Endothelial cell (in vitro differentiated cells): Measurements from ENCODE around the gene FCAR. TPM values are rescaled to one million over a fixed set of nuclear protein-coding genes. Genes with fewer than 3 reads are reported as not detected.
A peak's percentile ranks its signal among the peaks of the same experiment; 100 is the strongest.
"Not testable (repeated sequence)": the region's sequence is repeated elsewhere in the genome, so short reads cannot be mapped to it uniquely, and the experiment has no call there.

Source experiments
- DNase-seq: peaks from one replicate; pipeline ENCODE4 v3.0.0; 2021; ENCODE audit warnings: low spot score
- H3K27ac Mint-ChIP-seq: one replicate; pipeline ENCODE4 v1.8.0; 2021; ENCODE audit warnings: mixed read lengths, inconsistent platforms; ENCODE audit not compliant: unreplicated experiment
- H3K27me3 Mint-ChIP-seq: one replicate; pipeline ENCODE4 v1.8.0; 2021; ENCODE audit warnings: mild to moderate bottlenecking, moderate library complexity, mixed read lengths, inconsistent platforms; ENCODE audit not compliant: unreplicated experiment
- H3K36me3 Mint-ChIP-seq: one replicate; pipeline ENCODE4 v1.8.0; 2021; ENCODE audit warnings: mild to moderate bottlenecking, low read depth, mixed read lengths, inconsistent platforms; ENCODE audit not compliant: unreplicated experiment
- H3K4me1 Mint-ChIP-seq: one replicate; pipeline ENCODE4 v1.8.0; 2021; ENCODE audit warnings: mild to moderate bottlenecking, mixed read lengths, inconsistent platforms; ENCODE audit not compliant: unreplicated experiment
- H3K4me3 Mint-ChIP-seq: one replicate; pipeline ENCODE4 v1.8.0; 2021; ENCODE audit warnings: mild to moderate bottlenecking, mixed read lengths, inconsistent platforms; ENCODE audit not compliant: unreplicated experiment
- H3K9me3 Mint-ChIP-seq: one replicate; pipeline ENCODE4 v1.8.0; 2021; ENCODE audit warnings: mixed read lengths, inconsistent platforms; ENCODE audit not compliant: unreplicated experiment
- CTCF ChIP-seq: fragments of 200-600 bp; sonication (generic); IDR thresholded peaks from one replicate; pipeline ENCODE4 v1.5.0; 2021; ENCODE audit warnings: antibody characterized with exemption; ENCODE audit not compliant: unreplicated experiment
- long read RNA-seq: library from polyadenylated mRNA; unstranded; transcript quantifications from one replicate; pipeline ENCODE4 v2.0.0, GENCODE V29; 2020; ENCODE audit not compliant: unreplicated experiment
- total RNA-seq: library from RNA; stranded (reverse); fragmentation: NEBNext Ultra II Directional; extraction: Animal tissue kit (Norgen Biotek cat#: 25700); gene quantifications from one replicate; pipeline ENCODE4 v1.2.1, GENCODE V29; 2021; ENCODE audit not compliant: unreplicated experiment

Gene FCAR
- total RNA-seq: not detected
- long read RNA-seq: 0 reads

DNA sequence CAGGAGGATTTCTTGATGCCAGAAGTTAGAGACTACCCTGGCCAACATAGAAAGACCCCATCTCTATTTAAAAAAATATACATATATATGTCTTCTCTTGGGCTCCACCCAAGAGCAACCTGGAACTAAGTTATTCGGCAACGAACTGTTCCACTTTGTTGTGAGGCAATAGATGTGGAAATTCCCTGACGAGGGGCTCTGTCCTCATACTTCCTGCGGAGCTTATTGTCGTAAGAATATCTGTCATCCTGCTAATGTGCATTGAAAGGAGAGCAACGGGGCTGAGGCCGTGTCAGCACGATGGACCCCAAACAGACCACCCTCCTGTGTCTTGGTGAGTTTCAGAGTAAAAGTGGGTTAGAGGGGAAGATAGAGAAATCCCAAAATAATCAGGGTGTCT lies at the start of gene FCAR:
Gene FCAR (plus strand): TSS at position 246 of the 400 bp plus-strand sequence. CDS start 55 bp downstream, at position 301.
- Mint-ChIP-seq H3K36me3 (no peaks in the 10 kb centered on the region), H3K4me1 (peaks cover 6% of the 10 kb centered on the region), H3K9me3 (no peaks in the 10 kb centered on the region), H3K4me3 (no peak within 1 kb of the TSS), H3K27ac (no peak within 1 kb of the TSS), H3K27me3 (no peaks in the 10 kb centered on the region)
- no peak for DNase-seq
- no peak for TF ChIP-seq CTCF

- not testable (repeated sequence) for H3K27me3 Mint-ChIP-seq, H3K4me3 Mint-ChIP-seq, H3K4me1 Mint-ChIP-seq, DNase-seq, H3K27ac Mint-ChIP-seq
- peaks cover 13% of the 10 kb centered on the region for H3K36me3 Mint-ChIP-seq
- peaks cover 58% of the 10 kb centered on the region for H3K9me3 Mint-ChIP-seq
These were observed 49.6 kb upstream of the FCAR start for GRCh38 chr19:54824416-54824815.

DNA sequence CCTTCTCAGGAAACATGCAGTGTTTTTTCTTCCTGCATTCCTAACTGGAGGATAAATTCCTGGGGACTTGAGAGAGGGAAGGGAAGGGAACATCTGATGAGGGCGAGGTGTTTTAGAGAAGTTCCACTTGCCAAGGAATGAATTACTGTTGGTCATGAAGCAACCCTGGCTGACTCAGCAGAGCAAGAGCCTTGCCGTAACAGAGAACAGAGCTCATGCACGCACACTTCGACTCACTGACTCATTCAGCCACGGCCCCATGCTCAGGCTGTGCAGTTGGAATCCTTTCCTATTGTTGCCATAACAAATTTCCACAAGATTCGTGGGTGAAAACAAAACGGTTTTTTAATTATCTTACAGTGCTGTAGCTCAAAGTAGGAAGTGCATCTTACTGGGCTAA lies 48.7 kb upstream of the FCAR start:
- peaks cover 15% of the 10 kb centered on the region for H3K36me3 Mint-ChIP-seq
- not testable (repeated sequence) for H3K4me3 Mint-ChIP-seq, H3K4me1 Mint-ChIP-seq, H3K27ac Mint-ChIP-seq, DNase-seq, H3K27me3 Mint-ChIP-seq
- H3K9me3 Mint-ChIP-seq: peaks cover 57% of the 10 kb centered on the region

DNA sequence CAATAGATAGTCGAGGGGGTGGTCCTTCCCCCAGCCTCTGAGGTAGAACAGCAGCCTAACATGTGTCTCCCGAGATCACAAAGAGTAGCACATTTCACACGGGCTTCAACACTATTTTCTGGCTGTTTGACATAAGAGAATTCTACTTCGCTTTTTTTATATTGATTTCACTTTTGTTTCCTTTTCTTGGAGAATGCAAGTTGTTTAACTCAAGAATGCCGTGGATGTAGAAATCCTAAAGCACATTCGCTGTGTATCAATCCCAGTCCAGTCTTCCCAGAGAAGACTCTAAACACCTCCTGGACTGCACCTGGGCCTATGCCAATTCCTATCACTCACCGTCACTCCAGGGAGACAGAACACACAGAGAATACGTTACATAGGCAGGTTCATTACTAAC lies 46.0 kb upstream of the FCAR start:
- DNase-seq, H3K4me1 Mint-ChIP-seq, H3K4me3 Mint-ChIP-seq, H3K27ac Mint-ChIP-seq: not testable (repeated sequence)
- peaks cover 63% of the 10 kb centered on the region for H3K9me3 Mint-ChIP-seq
- H3K27me3 Mint-ChIP-seq: peaks cover 11% of the 10 kb centered on the region
- peaks cover 16% of the 10 kb centered on the region for H3K36me3 Mint-ChIP-seq

DNA sequence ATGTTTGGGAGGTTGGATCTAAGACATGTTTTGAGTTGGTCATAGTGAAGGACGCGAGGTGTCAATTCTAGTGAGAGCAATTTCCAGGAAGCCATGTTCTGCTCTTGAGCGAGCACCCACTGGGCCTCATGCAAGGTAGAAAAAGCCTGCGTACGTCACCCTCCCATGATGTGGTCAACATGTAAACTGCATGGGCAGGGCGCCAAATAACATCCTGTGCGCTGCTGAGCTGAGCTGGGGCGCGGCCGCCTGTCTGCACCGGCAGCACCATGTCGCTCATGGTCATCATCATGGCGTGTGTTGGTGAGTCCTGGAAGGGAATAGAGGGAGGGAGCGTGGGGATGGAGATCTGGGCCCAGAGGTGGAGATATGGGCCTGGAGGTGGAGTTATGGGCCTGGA lies 41.5 kb upstream of the FCAR start, which contains the start of gene KIR2DS4:
Gene KIR2DS4 (plus strand): TSS at position 181 of the 400 bp plus-strand sequence.
- not testable (repeated sequence) for H3K4me1 Mint-ChIP-seq, DNase-seq, H3K4me3 Mint-ChIP-seq
- H3K9me3 Mint-ChIP-seq: peaks cover 67% of the 10 kb centered on the region
- peak within 1 kb of the TSS; percentile 48 for H3K27ac Mint-ChIP-seq
- H3K27me3 Mint-ChIP-seq: peaks cover 18% of the 10 kb centered on the region
- H3K36me3 Mint-ChIP-seq: peaks cover 37% of the 10 kb centered on the region

DNA sequence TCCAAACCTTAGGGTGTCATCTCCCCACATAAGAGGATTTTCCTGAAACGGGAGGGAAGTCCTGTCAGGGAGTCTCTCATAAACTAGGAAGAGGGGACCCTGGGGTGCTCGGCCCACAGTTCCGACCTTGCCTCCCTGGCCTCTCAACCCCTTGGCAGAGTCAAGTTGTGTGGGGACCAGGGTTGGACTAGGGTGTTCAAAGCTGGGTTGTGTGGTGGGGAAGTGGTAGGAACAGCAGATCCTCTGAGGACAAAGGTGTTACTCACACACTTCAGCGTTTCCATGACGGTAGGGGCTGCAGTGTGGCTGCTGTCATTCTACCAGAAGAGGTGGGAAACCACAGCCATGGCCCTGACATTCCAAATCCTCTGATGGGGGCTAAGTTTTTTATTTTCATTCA lies 38.9 kb upstream of the FCAR start:
- H3K4me3 Mint-ChIP-seq, DNase-seq, H3K4me1 Mint-ChIP-seq, H3K27ac Mint-ChIP-seq: not testable (repeated sequence)
- Mint-ChIP-seq H3K27me3 (peaks cover 17% of the 10 kb centered on the region), H3K9me3 (peaks cover 63% of the 10 kb centered on the region), H3K36me3 (peaks cover 37% of the 10 kb centered on the region)

DNA sequence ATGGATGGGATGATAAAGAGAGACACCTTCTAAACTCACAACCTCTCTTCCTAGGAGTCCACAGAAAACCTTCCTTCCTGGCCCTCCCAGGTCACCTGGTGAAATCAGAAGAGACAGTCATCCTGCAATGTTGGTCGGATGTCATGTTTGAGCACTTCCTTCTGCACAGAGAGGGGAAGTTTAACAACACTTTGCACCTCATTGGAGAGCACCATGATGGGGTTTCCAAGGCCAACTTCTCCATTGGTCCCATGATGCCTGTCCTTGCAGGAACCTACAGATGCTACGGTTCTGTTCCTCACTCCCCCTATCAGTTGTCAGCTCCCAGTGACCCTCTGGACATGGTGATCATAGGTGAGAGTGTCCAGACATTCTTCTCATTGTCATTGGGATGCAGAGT lies 36.5 kb upstream of the FCAR start:
- peaks cover 14% of the 10 kb centered on the region for H3K27me3 Mint-ChIP-seq

GRCh38 chr19:54843171-54843570 lies 30.9 kb upstream of the FCAR start:
- not testable (repeated sequence) for DNase-seq, H3K27ac Mint-ChIP-seq, H3K4me3 Mint-ChIP-seq, H3K27me3 Mint-ChIP-seq, H3K4me1 Mint-ChIP-seq
- Mint-ChIP-seq H3K36me3 (peaks cover 16% of the 10 kb centered on the region), H3K9me3 (peaks cover 39% of the 10 kb centered on the region)

More for the DNA sequence above, 36.5 kb upstream of the FCAR start:
- Mint-ChIP-seq H3K9me3 (peaks cover 54% of the 10 kb centered on the region), H3K36me3 (peaks cover 33% of the 10 kb centered on the region)
- not testable (repeated sequence) for DNase-seq, H3K27ac Mint-ChIP-seq, H3K4me3 Mint-ChIP-seq, H3K4me1 Mint-ChIP-seq

DNA sequence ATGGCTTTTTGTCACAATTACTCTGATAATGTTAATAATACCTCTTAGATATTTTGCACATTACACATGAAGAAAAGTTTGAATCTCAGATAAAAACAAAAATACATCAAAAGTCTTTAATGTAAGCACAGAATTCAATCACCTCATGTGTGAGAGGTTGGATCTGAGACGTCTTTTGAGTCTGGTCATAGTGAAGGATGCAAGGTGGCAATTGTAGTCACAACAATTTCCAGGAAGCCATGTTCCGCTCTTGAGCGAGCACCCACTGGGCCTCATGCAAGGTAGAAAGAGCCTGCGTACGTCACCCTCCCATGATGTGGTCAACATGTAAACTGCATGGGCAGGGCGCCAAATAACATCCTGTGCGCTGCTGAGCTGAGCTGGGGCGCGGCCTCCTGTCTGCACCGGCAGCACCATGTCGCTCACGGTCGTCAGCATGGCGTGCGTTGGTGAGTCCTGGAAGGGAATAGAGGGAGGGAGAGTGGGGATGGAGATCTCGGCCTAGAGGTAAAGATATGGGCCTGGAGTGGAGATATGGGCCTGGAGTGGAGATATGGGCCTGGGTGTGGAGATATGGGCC lies 23.9 kb upstream of the FCAR start, which contains the start of gene KIR3DL2:
Gene KIR3DL2 (plus strand): TSS at position 383 of the 580 bp plus-strand sequence. CDS start 33 bp downstream, at position 416.
- Mint-ChIP-seq H3K9me3 (peaks cover 62% of the 10 kb centered on the region), H3K36me3 (peaks cover 28% of the 10 kb centered on the region)
- H3K27ac Mint-ChIP-seq: not testable (repeated sequence)

More for the DNA sequence above, 23.9 kb upstream of the FCAR start, which contains the start of gene KIR3DL2:
- not testable (repeated sequence) for H3K4me1 Mint-ChIP-seq, H3K4me3 Mint-ChIP-seq, DNase-seq
- H3K27me3 Mint-ChIP-seq: peaks cover 14% of the 10 kb centered on the region
